PFSK-1 (cell line): ENCODE results near the gene RSAD1.

ENCODE experiments used
- FOXP2 ChIP-seq: optimal IDR thresholded peaks from 2 replicates; pipeline ENCODE3; 2011; ENCODE audit warnings: borderline replicate concordance, control low read depth, inconsistent platforms; ENCODE audit not compliant: insufficient read depth; ENCODE audit errors: extremely low read length, extremely low read depth
- POLR2AphosphoS5 ChIP-seq: IDR thresholded peaks from 2 replicates; pipeline ENCODE4 v1.6.1; 2012; ENCODE audit warnings: low read depth, mild to moderate bottlenecking, control low read depth, low read length, moderate library complexity
- REST ChIP-seq, 2 experiments: IDR thresholded peaks; 2 replicates each; pipeline versions ENCODE4 v1.6.1 to v1.8.0; 2011 to 2012; ENCODE audit warnings: low read depth in 2 of 2, low read length in 2 of 2, control low read depth in 1 of 2, inconsistent platforms in 1 of 2, mild to moderate bottlenecking in 1 of 2, moderate library complexity in 1 of 2; ENCODE audit not compliant: insufficient read depth in 1 of 2
- SIN3A ChIP-seq: IDR thresholded peaks from 2 replicates; pipeline ENCODE4 v1.6.1; 2012; ENCODE audit warnings: mild to moderate bottlenecking, low read length, moderate library complexity, borderline replicate concordance; ENCODE audit not compliant: insufficient read depth
- TAF1 ChIP-seq: IDR thresholded peaks from 2 replicates; pipeline ENCODE4 v1.6.1; 2012; ENCODE audit warnings: low read length, control low read depth, borderline replicate concordance; ENCODE audit not compliant: insufficient read depth

RSAD1 gene

GRCh38 chr17:50483266-50483665, 4.6 kb downstream of the RSAD1 start:
- TF ChIP-seq REST (IDR thresholded peaks at IDR 0.05; ENCODE audit: insufficient read depth in 1 of 2, low read depth in 2 of 2, low read length in 2 of 2) (no peak), TAF1 (no peak), SIN3A (no peak), FOXP2 (no peak), POLR2AphosphoS5 (no peak)

DNA sequence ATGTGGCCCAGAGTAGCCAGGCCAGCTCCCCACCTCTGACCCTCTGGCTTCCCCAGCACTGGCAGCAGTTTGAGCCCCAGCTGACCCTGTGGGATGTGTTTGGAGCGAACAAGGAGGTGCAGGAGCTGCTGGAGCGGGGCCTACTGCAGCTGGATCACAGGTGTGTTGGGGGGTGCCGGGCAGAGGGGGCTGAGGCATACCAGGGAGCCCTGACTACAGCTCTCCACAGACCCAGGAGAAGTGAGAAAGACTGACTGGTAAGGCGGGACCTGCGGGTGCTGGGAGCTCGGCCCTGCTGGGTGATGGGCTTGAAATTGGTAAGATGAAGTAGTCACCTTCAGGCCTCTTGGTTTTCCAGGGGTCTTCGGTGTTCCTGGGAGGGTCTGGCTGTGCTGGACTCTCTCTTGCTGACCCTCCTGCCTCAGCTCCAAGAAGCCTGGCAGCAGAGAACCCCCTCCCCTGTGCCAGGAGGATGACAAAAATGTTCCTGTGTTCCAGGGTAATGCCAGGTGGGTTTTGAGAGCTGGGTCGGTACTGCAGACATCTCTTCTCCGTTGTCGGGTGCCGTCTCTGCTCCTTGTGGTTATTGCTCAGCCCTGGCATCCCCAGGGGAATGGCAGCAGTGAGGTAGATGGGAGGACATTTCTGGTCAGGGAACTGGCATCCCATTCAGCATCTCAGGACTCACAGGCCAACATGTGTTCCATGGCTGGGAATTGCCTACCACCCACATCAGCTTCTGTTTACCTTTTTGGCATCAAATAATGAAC, 5.9 kb downstream of the RSAD1 start:
- TF ChIP-seq FOXP2 (no peak), REST (IDR thresholded peaks at IDR 0.05; ENCODE audit: insufficient read depth in 1 of 2, low read depth in 2 of 2, low read length in 2 of 2) (no peak), TAF1 (no peak), SIN3A (no peak), POLR2AphosphoS5 (no peak)

DNA sequence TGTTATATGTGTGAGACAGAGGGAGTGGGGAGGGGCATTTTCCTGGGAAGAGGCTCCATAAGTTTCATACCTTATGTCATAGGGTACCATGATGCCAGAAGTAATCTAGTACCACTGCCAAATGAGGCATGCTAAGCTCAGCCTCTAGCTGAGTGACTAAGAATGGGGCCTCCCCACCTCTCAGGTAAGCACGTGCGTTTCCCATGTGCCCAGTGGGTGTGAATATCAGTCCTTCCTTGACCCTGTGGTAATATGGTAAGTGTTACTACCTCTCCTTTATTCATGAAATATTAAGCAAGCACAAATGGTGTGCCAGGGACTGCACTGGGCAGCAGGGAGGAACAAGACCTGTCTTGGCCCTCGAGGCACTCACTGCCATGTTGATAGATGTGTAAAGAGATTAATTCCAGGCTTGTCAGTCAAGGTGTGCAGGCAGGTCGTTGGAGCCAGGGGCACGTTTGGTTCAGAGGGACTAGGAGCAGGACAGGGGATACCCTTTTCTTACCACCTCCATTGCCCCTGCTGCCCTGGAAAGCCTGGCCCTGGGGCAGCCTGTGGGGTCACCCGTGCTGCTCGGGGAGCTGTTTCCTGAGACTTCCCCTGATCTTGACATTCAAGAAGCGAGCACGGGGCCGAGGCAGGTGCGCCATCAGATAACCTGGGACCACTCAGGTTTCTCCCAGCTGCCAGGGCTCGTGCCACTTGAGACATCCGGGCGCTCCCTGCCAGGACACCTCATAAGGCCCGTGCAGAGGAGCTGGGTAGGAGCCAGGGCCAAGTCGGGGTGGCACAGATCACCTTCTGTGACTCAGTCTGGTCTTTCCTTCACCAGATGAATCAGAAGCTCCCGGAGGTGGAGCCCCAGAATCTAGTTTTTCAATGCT, 8.8 kb downstream of the RSAD1 start:
- TF ChIP-seq SIN3A (no peak), REST (IDR thresholded peaks at IDR 0.05; ENCODE audit: insufficient read depth in 1 of 2, low read depth in 2 of 2, low read length in 2 of 2) (no peak), FOXP2 (no peak), TAF1 (no peak), POLR2AphosphoS5 (no peak)

- TF ChIP-seq FOXP2 (no peak), POLR2AphosphoS5 (no peak), REST (IDR thresholded peaks at IDR 0.05; ENCODE audit: insufficient read depth in 1 of 2, low read depth in 2 of 2, low read length in 2 of 2) (no peak), TAF1 (no peak), SIN3A (no peak)
Observed at GRCh38 chr17:50488880-50489279, 10.2 kb downstream of the RSAD1 start.
